Keratinocyte (primary cell): Measurements from ENCODE around the gene TMEM258.

Source experiments
- EZH2 ChIP-seq: IDR thresholded peaks from one replicate; pipeline ENCODE4 v1.6.1; 2012; ENCODE audit warnings: inconsistent platforms, mild to moderate bottlenecking, low read length, moderate library complexity
- TF ChIP-seq, protein P1 (sequence below), 3 experiments: IDR thresholded peaks in 1 of 3; conservative IDR thresholded peaks in 1 of 3; optimal IDR thresholded peaks in 1 of 3; 2 replicates in 2 of 3; 3 replicates in 1 of 3; pipeline versions ENCODE3 to v1.5.1; 2011; ENCODE audit warnings: low read length in 3 of 3, mild to moderate bottlenecking in 3 of 3, moderate library complexity in 2 of 3, control low read depth in 1 of 3, inconsistent platforms in 1 of 3; ENCODE audit not compliant: insufficient read depth in 2 of 3; ENCODE audit errors: extremely low read depth in 1 of 3

DNA sequence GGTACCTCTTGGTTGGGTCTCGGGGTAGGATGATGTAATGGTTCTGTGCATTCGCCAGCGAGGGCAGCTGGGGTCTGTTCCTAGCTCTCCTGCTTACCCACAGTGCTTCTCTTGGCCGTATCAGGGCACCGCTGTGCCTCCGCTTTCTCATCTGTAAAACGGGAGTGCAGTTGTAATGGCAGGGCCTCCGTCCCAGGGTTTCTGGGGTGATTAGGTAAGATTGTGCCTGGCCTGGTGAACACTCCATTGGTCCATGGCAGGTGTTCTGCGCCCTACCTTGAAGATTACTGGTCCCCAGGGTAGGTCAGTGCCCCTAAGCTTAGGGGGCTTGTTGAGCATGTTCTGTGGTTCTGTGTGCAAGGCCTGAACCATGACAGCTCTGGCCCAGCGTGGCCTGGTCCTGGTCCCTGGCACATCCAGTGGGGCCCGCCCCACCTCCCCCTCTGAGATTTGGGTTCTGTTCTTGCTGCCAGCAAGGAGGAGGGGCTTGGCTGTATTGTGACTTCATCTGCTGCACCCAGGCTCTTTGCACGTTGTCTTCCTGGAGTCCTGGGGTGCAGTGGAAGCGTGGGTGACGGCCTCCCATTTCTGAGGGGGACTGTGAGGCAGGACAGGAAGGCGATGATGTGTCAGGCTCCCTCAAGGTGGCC, 35.1 kb downstream of the TMEM258 start:
- TF ChIP-seq, protein P1, sequence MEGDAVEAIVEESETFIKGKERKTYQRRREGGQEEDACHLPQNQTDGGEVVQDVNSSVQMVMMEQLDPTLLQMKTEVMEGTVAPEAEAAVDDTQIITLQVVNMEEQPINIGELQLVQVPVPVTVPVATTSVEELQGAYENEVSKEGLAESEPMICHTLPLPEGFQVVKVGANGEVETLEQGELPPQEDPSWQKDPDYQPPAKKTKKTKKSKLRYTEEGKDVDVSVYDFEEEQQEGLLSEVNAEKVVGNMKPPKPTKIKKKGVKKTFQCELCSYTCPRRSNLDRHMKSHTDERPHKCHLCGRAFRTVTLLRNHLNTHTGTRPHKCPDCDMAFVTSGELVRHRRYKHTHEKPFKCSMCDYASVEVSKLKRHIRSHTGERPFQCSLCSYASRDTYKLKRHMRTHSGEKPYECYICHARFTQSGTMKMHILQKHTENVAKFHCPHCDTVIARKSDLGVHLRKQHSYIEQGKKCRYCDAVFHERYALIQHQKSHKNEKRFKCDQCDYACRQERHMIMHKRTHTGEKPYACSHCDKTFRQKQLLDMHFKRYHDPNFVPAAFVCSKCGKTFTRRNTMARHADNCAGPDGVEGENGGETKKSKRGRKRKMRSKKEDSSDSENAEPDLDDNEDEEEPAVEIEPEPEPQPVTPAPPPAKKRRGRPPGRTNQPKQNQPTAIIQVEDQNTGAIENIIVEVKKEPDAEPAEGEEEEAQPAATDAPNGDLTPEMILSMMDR (optimal IDR thresholded peaks at IDR 0.05 in 1 of 3, IDR thresholded peaks at IDR 0.05 in 1 of 3, conservative IDR thresholded peaks at IDR 0.05 in 1 of 3; ENCODE audit: extremely low read depth in 1 of 3, insufficient read depth in 2 of 3, low read length in 3 of 3) = no peak
- no peak for TF ChIP-seq EZH2
